ENCODE measurements around the gene C16orf78. TPM values are rescaled to one million over a fixed set of nuclear protein-coding genes. Genes with fewer than 3 reads are reported as not detected.

Gene C16orf78
- total RNA-seq, 6 experiments from 2014 or later, result not detected

DNA sequence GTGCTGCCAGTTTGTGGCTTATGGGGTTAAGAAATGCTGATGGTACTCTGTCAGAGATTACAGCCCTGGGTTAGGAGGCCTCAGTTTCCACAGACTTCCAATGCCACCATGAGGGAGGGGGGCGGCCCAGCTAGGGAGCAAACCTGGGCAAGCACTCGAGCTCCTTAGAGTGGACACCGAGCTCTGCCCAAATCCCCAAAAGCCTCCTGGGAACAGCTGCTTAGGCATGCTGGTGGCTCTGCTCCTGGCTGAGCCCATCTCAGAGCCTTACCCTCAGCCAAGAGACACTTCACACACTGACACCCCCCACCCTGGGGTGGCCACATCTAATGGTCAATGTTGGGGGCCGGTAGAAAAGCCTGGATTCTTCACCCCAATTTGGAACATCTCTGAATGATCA is 66.1 kb downstream of the C16orf78 start:
- Mint-ChIP-seq H3K9me3 (peaks cover 47% of the 10 kb centered on the region), H3K27ac (no peak overlapping the region), H3K36me3 (ENCODE audit: low read depth) (no peaks in the 10 kb centered on the region), H3K4me1 (ENCODE audit: low read depth) (no peaks in the 10 kb centered on the region), H3K27me3 (ENCODE audit: insufficient read depth) (peaks cover 2% of the 10 kb centered on the region; the same call in 1 of the 2 replicates), H3K4me3 (no peak overlapping the region)
- DNase-seq, result no peak
- TF ChIP-seq, protein P1, sequence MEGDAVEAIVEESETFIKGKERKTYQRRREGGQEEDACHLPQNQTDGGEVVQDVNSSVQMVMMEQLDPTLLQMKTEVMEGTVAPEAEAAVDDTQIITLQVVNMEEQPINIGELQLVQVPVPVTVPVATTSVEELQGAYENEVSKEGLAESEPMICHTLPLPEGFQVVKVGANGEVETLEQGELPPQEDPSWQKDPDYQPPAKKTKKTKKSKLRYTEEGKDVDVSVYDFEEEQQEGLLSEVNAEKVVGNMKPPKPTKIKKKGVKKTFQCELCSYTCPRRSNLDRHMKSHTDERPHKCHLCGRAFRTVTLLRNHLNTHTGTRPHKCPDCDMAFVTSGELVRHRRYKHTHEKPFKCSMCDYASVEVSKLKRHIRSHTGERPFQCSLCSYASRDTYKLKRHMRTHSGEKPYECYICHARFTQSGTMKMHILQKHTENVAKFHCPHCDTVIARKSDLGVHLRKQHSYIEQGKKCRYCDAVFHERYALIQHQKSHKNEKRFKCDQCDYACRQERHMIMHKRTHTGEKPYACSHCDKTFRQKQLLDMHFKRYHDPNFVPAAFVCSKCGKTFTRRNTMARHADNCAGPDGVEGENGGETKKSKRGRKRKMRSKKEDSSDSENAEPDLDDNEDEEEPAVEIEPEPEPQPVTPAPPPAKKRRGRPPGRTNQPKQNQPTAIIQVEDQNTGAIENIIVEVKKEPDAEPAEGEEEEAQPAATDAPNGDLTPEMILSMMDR (IDR thresholded peaks at IDR 0.05), result no peak

DNA sequence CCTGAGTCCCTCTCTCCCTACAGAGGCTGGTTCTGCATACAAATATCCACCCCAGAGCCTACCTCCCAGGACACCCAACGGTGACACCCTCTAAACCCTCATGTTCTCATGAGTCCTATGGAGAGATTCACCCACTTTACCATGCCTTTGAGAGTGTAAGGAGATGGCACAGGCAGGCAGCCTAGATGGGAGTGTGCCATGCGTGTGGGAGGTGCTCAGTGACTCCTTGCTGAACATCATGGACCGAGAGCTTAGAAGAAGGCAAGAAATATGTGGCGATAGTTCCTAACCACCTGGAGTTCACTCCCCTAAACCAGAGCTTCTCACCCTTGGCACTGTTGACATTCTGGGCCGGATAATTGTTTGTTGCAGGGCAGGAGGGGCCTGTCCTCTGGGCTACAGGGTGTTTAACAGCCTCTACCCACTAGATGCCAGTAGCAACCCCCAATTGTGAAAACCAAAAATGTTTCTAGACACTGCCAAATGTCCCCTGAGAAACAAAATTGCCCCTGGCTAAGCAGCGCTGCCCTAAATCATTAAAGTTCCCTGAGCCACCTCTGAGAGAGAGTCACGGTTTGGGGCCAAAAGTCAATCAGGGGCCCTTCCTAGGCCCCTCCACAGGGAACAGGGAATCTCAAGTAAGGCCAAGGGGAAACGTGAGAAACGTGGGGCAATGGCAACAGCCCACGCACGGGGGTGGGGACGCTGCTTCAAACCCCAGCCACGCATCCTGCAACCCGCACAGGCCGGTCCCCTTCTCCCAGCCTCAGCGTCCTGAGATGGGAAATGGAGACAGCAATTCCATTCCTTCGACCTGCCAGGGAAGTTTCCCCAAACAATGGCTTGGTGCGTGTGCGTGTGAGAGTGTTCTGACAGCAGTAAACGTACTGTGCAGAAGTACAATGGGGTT is 66.8 kb downstream of the C16orf78 start:
- no peak overlapping the region for H3K4me3 Mint-ChIP-seq
- peaks cover 2% of the 10 kb centered on the region; the same call in 1 of the 2 replicates for H3K27me3 Mint-ChIP-seq (ENCODE audit: insufficient read depth)
- H3K4me1 Mint-ChIP-seq (ENCODE audit: low read depth), result no peaks in the 10 kb centered on the region
- no peak overlapping the region for H3K27ac Mint-ChIP-seq
- no peaks in the 10 kb centered on the region for H3K36me3 Mint-ChIP-seq (ENCODE audit: low read depth)
- TF ChIP-seq, protein P1 (IDR thresholded peaks at IDR 0.05), result no peak
- peaks cover 40% of the 10 kb centered on the region for H3K9me3 Mint-ChIP-seq
- DNase-seq, result no peak

DNA sequence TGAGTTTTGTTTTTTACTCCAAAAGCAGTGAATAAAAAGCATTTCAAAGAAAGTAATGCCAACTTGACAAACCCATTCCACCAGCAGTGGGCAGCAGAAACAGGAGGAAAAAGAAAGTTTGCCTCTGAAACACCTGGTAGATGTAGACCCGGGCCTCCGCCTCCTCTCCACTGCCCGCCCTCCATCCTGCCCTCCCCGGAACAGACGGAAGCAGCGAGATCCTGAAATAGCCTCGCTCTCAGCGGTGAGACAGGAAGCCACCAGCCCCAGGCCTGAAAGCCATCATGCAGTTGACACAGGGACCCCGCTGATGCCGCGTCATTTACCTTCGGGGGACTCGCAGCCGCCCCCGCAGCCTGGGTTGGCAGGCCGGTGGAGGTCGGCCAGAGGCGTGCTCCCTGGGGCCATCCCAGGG is 67.8 kb downstream of the C16orf78 start:
- Mint-ChIP-seq H3K27me3 (ENCODE audit: insufficient read depth) (peaks cover 1% of the 10 kb centered on the region; the same call in 1 of the 2 replicates), H3K4me3 (no peak overlapping the region), H3K9me3 (peaks cover 37% of the 10 kb centered on the region), H3K27ac (no peak overlapping the region), H3K4me1 (ENCODE audit: low read depth) (no peaks in the 10 kb centered on the region), H3K36me3 (ENCODE audit: low read depth) (no peaks in the 10 kb centered on the region)
- no peak for DNase-seq
- TF ChIP-seq, protein P1 (IDR thresholded peaks at IDR 0.05), result no peak; the same call in 1 of the 2 replicates

DNA sequence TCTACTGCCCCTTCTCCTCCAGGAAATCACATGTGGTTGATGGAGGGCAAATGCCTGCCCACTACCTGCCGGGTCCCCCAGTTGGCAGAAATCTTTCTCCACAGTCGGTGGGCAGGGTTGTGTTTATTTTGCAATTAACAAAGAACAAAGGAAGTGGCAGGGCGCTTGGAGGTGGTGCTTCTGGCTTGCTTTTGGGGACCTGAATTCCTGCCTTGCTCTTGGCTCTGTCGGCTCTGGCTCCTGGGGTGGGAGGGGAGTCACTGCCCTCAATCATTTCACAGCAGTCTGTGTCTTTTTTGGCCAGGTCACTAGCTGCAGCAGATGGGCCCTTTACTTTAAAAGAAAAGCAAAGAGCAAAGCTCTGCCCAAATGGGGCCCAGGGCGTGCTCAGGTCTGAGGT is 69.2 kb downstream of the C16orf78 start:
- H3K9me3 Mint-ChIP-seq, result peaks cover 31% of the 10 kb centered on the region
- no peaks in the 10 kb centered on the region for H3K27me3 Mint-ChIP-seq (ENCODE audit: insufficient read depth)
- no peak overlapping the region for H3K27ac Mint-ChIP-seq
- no peak overlapping the region for H3K4me3 Mint-ChIP-seq
- TF ChIP-seq, protein P1 (IDR thresholded peaks at IDR 0.05), result no peak
- H3K36me3 Mint-ChIP-seq (ENCODE audit: low read depth), result no peaks in the 10 kb centered on the region
- H3K4me1 Mint-ChIP-seq (ENCODE audit: low read depth), result no peaks in the 10 kb centered on the region
- no peak for DNase-seq

DNA sequence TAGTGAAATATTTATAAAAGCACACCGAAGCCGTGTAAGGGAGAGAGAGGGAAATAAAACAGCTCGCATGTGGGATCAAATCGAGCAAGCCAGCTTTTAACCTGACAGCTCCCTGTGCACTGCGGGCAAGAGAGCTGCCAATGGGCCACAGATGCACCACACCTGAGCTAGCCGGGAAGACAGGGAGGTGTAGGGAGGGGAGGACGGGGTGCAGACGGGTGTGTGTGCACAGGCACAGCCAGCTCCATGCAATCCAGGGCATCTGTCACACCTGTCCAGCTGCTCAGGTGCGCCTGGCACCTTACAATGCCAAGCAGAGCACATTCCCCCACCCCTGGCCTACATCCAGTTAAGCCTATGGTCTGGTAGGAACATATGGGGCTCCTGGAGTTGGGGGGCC is 70.0 kb downstream of the C16orf78 start:
- Mint-ChIP-seq H3K9me3 (peaks cover 24% of the 10 kb centered on the region), H3K27me3 (ENCODE audit: insufficient read depth) (no peaks in the 10 kb centered on the region)

More for the DNA sequence above, 70.0 kb downstream of the C16orf78 start:
- H3K4me1 Mint-ChIP-seq (ENCODE audit: low read depth), result no peaks in the 10 kb centered on the region
- no peaks in the 10 kb centered on the region for H3K36me3 Mint-ChIP-seq (ENCODE audit: low read depth)
- TF ChIP-seq, protein P1 (IDR thresholded peaks at IDR 0.05), result no peak
- no peak overlapping the region for H3K27ac Mint-ChIP-seq
- DNase-seq, result no peak
- no peak overlapping the region for H3K4me3 Mint-ChIP-seq

All from HFFc6 (cell line).